Stimulated activated CD4-positive, alpha-beta T cell treated with anti-CD3 and anti-CD28 coated beads, Interleukin-2, amount 100 ng/mL, for 4 hours (primary cell): ENCODE data around the gene SERPINA12.
A peak's percentile ranks its signal among the peaks of the same experiment; 100 is the strongest.

Experiments used
- DNase-seq: peaks from one replicate; pipeline ENCODE4 v3.0.0-alpha.2; 2020; ENCODE audit warnings: low read depth

SERPINA12 gene

GRCh38 chr14:94509356-94509755, at the start of gene SERPINA12:
TSS of gene SERPINA12 (minus strand) at chr14:94509469. CDS start at chr14:94498397, 11,072 bp downstream.
- DNase-seq: no peak

DNA sequence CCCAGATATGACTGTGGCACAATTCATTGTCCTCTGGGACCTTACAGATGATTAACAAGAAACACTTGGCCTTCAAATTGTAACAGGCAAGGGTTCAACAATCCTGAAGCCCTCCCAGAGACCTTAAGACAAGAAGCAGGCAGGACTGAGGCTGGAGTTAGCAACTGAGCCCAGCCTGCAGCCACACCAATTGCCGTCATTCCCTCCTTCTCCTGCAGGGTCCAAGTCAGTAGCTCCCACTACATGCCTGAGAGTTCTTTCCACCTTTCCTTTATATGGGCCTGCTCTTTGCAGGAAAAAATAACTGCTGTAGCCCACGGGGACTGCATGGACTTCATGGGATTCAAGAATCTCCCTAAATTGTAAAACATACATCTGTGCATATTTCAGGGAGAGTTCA, 49.6 kb upstream of the SERPINA12 start:
- DNase-seq: no peak

DNA sequence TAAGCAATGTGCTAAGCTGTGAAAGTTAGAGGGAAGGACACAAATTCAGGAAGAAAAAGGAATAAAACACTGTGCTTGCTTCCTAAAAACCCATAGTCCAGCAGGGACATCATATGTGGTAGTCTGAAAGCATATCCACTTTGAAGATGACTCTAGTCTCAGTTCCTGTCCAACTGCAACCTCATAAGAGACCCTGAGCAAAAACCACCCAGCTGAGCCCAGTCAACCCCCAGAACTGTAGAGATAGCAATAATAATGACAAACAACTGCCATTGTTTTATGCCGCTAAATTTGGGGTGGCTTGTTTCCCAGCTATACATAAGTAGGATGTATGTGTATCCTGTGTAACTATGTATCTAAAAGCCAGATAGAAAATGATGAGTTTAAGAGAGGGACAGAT, 48.1 kb upstream of the SERPINA12 start:
- DNase-seq: no peak

- DNase-seq: no peak
These were observed 46.7 kb upstream of the SERPINA12 start for GRCh38 chr14:94555991-94556390.

DNA sequence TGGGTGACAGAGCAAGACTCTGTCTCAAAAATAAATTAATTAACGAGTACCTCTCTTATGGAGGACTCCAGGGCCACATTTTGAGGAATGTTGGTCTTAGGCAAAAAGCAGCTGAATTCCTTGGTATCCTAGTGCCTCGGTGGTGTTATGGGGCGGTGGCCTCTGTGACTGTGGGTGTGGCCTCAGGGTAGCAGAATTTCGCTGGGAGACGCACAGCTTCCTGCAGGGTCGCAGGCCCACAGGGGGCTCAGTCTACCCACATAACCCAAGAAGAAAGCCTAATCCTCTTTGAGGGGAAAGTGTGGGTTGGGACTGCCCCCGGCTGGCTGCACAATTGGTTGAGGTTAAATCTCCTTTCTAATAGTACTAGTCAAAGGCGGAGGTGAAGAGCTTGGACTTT, 40.8 kb upstream of the SERPINA12 start:
- no peak for DNase-seq

- DNase-seq: peak; percentile 11
These were observed 40.0 kb upstream of the SERPINA12 start for GRCh38 chr14:94548999-94549985.

DNA sequence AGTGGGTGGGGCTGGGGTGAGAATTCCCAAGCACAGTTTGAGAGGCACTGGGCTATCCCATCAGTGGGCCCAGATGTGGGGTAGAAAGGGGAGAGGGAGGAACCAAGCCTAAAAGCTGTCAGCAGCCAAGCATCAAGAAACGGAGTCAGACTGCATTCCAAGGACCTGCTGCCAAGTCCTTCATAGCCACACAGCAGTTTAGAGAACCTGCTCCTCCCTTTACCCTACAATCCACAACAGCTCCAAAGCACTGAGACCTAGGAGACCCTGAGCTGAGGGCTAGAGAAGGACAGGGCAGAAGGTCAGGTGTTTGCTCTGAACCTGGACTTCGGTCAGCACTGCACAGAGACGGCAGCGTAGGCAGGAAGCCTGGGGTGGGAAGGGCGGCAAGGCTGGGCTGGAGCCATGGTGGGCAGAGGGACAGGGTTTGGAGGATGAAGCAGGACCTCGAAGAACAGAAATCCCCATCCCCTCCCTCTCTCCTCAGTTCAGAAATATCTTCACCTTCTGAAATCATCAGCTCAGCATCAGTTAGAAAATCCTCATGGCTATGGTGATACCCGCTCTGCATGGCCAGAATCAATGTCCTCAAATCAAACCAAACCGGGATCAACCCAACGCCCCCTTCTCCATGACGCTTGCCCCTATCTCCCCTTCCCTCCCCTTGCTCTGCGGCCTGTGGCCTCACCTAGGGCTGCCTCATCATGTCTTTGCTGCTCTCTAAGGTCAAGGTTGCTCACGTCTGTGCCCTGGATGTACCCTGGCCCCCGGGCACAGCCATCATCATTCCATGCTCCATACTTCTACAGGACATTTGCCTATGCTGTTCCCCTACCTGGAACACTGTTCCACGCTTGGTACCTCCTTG, 39.1 kb upstream of the SERPINA12 start:
- no peak for DNase-seq

DNA sequence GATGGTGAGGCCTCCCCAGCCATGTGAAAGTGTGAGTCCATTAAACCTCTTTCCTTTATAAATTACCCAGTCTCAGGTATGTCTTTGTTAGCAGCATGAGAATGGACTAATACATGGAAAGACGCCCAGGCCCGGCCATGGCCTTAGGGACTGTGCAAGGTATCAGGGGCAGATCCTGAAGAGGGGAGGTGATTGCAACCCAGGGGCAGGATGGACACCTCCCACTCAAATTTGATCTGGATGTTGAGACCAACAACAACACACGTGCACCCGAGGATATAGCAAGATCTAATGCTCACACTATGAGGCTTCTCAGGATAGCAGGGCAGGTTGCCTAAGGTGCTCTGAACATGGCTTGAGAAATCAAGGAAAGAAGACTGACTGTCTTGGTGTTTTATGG, 38.5 kb upstream of the SERPINA12 start:
- no peak for DNase-seq

GRCh38 chr14:94547151-94547680, 37.9 kb upstream of the SERPINA12 start:
- DNase-seq: no peak

DNA sequence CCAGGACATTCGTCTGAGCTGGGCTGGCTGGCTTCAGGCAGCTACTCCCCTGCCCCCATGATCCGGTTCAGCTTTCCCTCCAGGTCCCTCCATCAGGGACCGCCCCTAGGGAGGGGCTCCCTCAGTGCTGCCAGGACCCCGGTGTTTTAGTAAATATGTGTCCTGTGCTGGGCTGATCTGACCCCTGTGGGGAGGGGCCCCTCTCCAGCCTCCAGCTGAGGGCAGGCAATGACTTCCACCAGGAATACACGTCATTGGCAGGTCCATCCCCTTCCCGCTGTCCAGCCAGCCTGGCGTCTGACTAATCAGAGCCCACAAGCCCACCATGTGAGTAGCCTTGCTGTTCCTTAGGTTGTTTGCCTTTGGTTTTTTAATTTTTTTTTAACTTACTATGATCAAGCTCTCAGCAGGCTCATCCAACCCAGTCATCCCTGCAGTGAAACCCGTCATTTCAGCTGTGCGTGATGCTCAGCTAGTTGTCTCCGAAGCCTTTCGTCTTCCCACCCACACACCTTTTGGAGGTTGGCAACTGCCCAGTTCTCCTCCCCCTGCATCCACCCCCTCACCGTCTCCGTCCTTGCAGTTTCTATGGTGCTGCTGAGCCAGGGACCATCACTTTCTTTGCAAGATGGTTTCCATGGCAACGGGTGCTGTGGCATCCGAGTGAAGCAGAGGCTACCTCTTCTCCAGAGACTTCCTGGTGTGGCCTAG, 36.0 kb upstream of the SERPINA12 start:
- no peak for DNase-seq

GRCh38 chr14:94544726-94545125, 35.5 kb upstream of the SERPINA12 start:
- no peak for DNase-seq

- DNase-seq: no peak
These were observed 34.3 kb upstream of the SERPINA12 start for GRCh38 chr14:94543449-94544124.

DNA sequence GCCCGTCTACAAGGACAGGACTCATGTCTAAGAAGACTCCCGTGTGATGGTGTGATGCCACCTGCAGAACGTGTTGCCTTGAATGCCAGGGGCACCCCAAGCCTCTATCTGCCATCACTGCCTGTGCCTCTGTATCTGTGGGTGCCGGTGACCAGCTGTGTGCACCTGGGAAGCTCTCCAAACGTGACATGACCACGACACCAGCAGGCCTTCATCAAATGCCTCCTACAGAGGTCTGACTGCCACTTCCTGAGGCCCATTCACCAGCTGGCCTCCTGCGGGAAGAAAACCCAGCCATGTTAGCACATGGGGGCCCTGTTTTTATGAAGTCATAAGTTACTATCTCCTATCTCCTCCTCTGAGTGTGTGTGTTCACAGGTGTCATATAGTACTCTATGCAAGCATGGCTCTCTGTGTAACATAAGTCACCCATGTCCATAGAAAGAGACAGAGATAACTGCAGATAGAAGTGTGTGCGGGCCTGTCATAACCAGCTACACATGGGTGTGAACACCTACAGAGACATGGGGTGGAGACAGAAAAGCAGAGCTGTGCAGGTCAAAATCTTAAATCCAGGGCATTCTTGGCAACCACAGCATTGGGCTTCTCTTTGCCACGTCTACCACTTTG, 33.7 kb upstream of the SERPINA12 start:
- DNase-seq: no peak

DNA sequence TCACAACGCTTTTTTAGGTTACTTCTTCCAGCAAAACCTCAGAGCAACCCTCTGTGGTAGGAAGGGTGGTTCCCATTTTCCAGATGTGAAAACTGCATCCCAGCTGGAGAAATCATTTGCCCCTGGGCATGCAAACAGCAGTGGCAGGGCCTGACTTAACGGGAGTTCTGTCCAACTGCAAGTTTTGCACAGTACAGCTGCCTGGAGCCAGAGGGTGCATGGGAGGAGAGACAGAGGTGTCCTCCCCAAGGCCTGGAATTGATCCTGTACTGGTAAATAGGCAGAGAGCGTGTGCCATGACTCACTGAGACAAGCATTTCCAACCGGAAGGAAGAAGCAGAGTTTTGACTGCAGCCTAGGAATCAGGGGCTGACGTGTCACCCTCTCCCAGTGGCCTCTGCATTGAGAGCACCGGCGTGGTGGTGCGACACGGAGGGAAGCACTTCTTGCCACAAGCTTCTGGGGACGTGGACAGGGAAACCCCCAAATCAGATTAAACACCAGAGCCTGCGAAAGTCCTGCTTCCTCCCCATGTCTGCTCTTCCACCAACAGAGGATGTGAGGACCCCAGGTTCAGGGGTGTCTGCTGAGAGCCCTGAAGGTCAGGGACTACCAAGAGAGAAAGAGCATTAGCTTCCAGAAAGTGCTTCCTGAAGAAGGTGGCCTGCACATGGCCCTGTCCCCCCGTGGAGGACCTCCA, 33.0 kb upstream of the SERPINA12 start:
- DNase-seq: no peak

DNA sequence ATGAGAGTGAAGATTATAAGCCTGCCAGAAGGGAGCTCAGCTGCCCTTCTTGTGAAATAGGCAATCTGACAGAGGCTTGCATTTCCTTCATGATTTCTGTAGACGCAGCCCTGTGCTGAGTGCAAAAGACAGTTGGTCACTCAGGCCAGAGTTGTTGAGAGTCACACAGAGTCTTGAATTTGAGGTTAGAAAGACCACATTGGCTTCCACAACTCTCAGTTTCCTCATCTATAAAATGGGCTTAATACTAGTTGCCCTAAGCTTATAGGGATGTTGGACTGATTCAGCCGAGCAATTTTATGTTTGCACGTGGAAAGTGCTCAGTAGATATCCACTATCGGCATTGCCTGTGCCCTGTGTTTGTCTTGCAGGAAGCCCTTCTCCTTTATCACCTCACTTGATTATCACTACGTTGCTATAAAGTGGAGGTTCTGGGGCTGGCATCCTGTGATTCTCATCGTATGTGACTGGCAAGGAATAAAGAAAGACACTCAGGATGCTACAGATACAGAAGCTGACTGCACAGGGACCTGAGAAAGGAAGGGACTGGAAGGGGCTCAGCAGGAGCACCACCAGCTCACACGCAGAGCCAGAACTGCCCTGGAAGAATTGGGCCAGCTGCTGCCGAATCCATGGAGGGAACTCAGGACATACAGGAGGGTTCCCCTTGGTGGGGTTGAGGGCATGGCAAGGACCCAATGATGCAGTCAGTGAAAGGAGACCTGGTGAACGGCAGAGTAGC, 32.1 kb upstream of the SERPINA12 start:
- DNase-seq: no peak

DNA sequence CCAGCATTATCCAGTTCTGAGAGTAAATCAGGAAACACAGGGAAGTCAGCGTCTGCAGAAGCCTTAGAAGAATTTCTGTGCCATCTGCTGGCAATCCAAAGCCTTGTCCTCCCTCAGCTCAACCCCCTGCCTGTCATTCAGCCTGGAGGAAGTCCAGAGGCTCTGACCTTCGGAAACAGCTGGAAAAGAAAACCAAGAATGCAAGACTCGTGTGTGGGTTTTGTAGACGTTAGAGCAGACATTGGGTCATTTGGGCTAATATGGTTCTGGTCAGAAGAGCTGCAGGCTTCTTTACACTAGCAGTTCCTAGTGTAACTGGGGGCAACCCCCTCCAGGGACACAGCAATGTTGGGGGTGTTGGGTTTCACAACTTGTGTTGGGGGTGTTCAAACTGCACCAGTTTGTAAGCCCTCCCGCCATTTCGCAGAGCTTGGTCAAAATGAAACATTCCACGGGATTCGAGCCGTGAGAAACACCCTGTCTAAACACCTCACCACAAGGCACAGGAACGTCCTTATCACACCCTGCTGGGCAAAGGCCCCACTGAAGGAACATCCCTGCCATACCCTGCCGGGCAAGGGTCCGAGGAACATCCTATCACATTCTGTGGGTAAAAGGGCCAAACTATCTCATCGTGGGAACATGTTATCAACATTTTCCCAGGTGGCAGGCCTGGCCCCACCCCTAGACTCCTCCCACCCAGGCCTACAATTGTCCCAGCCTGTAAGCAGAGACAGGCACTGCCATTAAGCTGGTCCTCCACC, 30.9 kb upstream of the SERPINA12 start:
- no peak for DNase-seq

DNA sequence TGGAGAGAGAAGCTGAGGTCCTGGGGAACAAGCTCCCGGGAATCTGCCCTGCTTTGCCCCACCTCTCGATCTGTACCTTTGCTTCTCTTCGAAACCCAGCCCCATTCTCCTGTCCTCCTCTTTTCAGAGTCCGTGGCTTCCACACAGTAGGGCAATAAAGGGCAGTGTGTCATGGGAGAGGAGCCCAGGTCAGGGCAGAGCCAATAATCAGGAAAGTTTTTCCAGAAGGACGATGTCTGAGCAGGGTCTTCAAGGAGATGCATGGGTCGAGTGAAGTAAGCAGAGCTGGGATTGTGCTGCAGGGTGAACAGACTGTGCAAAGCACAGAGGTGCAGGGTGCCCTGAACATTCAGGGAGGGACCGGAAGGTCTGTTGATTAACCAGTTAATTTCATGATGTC, 29.9 kb upstream of the SERPINA12 start:
- DNase-seq: no peak

- no peak for DNase-seq
These were observed 28.9 kb upstream of the SERPINA12 start for GRCh38 chr14:94538070-94538740.
